Transverse colon (tissue), 4 donors: ENCODE measurements around the gene FOSL2.

Source experiments
- EP300 ChIP-seq: sonication (generic); formaldehyde crosslinking; IDR thresholded peaks from one replicate; pipeline ENCODE4 v1.6.1; 2017; ENCODE audit warnings: antibody characterized with exemption, low read depth
- POLR2A ChIP-seq: fragments of 450-650 bp; IDR thresholded peaks from one replicate; pipeline ENCODE4 v1.6.1; 2016; ENCODE audit warnings: antibody characterized with exemption, mild to moderate bottlenecking, moderate library complexity
- POLR2AphosphoS5 ChIP-seq, 3 donors: sonication (generic); formaldehyde crosslinking; IDR thresholded peaks; one replicate each; pipeline ENCODE4 v1.6.1; 2016; ENCODE audit warnings: antibody characterized with exemption in 3 of 3
- TF ChIP-seq, protein P1 (sequence below), 5 experiments: fragments of 200-600 bp in 3 of 5; fragments of 450-650 bp in 2 of 5; sonication (generic) in 3 of 5; IDR thresholded peaks; 1 replicate in 2 of 5; 2 replicates in 3 of 5; pipeline ENCODE4 v1.5.1; 2016 to 2017; ENCODE audit warnings: antibody characterized with exemption in 5 of 5, inconsistent platforms in 3 of 5, mild to moderate bottlenecking in 2 of 5, moderate library complexity in 1 of 5

DNA sequence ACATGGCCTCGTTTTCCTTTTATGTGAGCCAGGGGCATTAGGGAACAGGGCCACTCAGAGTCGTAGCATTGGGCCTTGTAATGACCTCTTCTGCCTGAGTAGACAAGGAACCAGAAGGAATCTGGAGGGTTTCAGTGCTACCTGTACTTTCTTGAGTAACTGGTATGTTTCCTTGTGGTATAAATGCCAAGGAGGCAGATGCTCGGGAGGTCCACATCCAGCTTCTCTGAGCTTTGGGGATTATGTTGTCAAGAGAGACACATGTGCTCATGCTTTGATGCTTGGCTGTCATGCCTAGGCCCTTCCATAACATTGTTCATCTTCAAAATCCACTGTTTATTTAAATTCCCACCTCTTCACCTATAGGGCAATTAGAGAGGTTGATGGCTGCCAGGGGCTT lies 26.3 kb downstream of the FOSL2 start:
- TF ChIP-seq, protein P1, sequence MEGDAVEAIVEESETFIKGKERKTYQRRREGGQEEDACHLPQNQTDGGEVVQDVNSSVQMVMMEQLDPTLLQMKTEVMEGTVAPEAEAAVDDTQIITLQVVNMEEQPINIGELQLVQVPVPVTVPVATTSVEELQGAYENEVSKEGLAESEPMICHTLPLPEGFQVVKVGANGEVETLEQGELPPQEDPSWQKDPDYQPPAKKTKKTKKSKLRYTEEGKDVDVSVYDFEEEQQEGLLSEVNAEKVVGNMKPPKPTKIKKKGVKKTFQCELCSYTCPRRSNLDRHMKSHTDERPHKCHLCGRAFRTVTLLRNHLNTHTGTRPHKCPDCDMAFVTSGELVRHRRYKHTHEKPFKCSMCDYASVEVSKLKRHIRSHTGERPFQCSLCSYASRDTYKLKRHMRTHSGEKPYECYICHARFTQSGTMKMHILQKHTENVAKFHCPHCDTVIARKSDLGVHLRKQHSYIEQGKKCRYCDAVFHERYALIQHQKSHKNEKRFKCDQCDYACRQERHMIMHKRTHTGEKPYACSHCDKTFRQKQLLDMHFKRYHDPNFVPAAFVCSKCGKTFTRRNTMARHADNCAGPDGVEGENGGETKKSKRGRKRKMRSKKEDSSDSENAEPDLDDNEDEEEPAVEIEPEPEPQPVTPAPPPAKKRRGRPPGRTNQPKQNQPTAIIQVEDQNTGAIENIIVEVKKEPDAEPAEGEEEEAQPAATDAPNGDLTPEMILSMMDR (IDR thresholded peaks at IDR 0.05) = no peak
- TF ChIP-seq POLR2A = peak; percentile 23
- peak in 1 of 3 donors; percentile 40 for TF ChIP-seq POLR2AphosphoS5 (IDR thresholded peaks at IDR 0.05)
- no peak for TF ChIP-seq EP300
